Motor neuron (in vitro differentiated cells): ENCODE measurements around the gene FBXO3. TPM values are rescaled to one million over a fixed set of nuclear protein-coding genes. Genes with fewer than 3 reads are reported as not detected.

Source experiments
- ATAC-seq, 8 experiments: fragments of 200-7000 bp; cut with Tn5 transposase; replicated peaks in 6 of 8; 2 replicates each; pipeline ENCODE4 v1.8.0; 2021; ENCODE audit warnings: mild to moderate bottlenecking in 8 of 8, moderate library complexity in 8 of 8
- H3K27ac ChIP-seq, 2 donors: fragments of 250-450 bp; sonication (Bioruptor Pico); 2 replicates each; pipeline ENCODE4 v1.9.0; 2021; ENCODE audit warnings: antibody characterized with exemption in 2 of 2, mild to moderate bottlenecking in 2 of 2, moderate library complexity in 1 of 2
- H3K4me1 ChIP-seq, 2 donors: fragments of 250-450 bp; sonication (Bioruptor Pico); replicated peaks in 1 of 2; 2 replicates each; pipeline ENCODE4 v1.6.1; 2021; ENCODE audit warnings: antibody characterized with exemption in 2 of 2, mild to moderate bottlenecking in 2 of 2, moderate library complexity in 1 of 2
- H3K4me3 ChIP-seq, 5 donors: fragments of 250-450 bp; sonication (Bioruptor Pico); 2 replicates each; pipeline ENCODE4 v1.9.0; 2021; ENCODE audit warnings: antibody characterized with exemption in 5 of 5, mild to moderate bottlenecking in 5 of 5, moderate library complexity in 4 of 5
- WGBS, 10 experiments: fragments of 450-650 bp; shearing (Covaris generic); methylation state at CpG; one replicate each; pipeline ENCODE4 v1.0.0; 2022; 5-methylcytosine and 5-hydroxymethylcytosine counted together
- in situ Hi-C, 9 experiments: fragments of 400-800 bp; cut with MboI; loops; one replicate each; pipeline ENCODE4 v1.15.0; 2021; ENCODE audit warnings: low sequenced_read_pairs in 9 of 9, low pct_unique_long_range_greater_than_20kb in 2 of 9; ENCODE audit not compliant: unreplicated experiment in 9 of 9
- total RNA-seq, 8 experiments: library from RNA; unstranded; fragments of 300-600 nt; gene quantifications; 2 replicates each; pipeline versions ENCODE4 v1.2.3 to v1.2.4, GENCODE V29; 2022

Gene FBXO3
- total RNA-seq, 8 experiments from 2014 or later = 21.0 to 46.4 (median 28.3) TPM

GRCh38 chr11:33701302-33702230 is 72.8 kb downstream of the FBXO3 start:
- H3K4me3 ChIP-seq = peak overlapping the region; percentile 39 to 51 (median 44)
- peak overlapping the region; percentile 50 to 84 for H3K27ac ChIP-seq
- in situ Hi-C loops = no loop called here
- peak in 4 of 8 experiments; percentile 1 to 29 (median 20) for ATAC-seq
- peaks cover 11 to 15% of the 10 kb centered on the region in 2 donors for H3K4me1 ChIP-seq
- 0 to 71% (median 34%) methylated on average over 1 to 7 of the region's 7 CpGs; no CpG with 5 or more reads in 2 of the 10 experiments for WGBS, 10 experiments

DNA sequence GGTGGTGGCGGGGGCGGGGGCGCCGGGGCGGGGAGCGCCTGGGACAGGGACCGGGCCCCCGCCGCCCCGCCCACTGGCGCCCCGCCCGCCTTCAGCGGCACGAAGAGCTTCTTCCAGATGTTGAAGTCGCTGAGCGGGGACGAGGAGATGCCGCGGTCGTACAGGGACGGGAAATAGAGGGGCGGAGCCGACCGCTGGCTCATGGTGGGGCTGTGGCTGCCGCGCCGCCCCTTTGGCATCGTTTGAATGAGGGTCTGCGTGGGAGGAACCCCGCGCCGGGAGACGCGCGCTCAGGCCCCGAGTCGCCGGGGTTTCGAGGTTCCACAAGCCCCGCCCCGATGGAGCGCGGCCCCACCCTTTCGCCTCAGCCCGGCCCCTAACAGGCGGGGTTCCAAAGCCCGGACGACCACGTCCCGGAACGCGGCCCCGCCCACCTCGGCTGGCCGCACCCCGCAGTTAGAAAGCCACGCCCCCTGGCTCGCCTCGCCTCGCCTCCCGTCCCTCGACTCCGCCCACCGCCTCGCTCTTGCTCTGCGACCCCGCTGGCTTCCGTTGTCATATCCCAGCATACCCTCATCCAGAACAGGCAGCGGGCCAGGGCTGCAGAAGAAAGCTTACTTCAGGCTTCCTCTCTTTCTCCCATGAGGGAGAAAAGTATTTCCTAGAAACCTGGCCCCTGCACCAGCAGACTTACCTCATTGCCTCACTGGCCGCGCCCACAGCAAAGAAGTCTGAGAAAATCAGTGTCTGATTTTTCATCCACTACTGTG is 73.6 kb downstream of the FBXO3 start, which contains the start of gene C11orf91:
Gene C11orf91, minus strand, starts transcription at position 325 of the 770 bp plus-strand sequence. Its CDS starts 86 bp downstream, at position 239.
- peak; percentile 55 to 91 (median 88) for ATAC-seq
- in situ Hi-C loops = no loop called here
- Histone ChIP-seq H3K4me3 (peak within 1 kb of the TSS; percentile 39 to 51 (median 44)), H3K27ac (peak within 1 kb of the TSS; percentile 50 to 84), H3K4me1 (peaks cover 13 to 20% of the 10 kb centered on the region in 2 donors)
- 1 to 44% (median 20%) methylated on average over 1 to 14 of the region's 72 CpGs; no CpG with 5 or more reads in 5 of the 10 experiments for WGBS, 10 experiments

- peaks cover 19 to 26% of the 10 kb centered on the region in 2 donors for H3K4me1 ChIP-seq
- no peak for ATAC-seq
- peak overlapping the region; percentile 17 to 20 for H3K27ac ChIP-seq
- peak overlapping the region; percentile 39 to 51 (median 44) for H3K4me3 ChIP-seq
- WGBS, 10 experiments = 60 to 94% (median 77%) methylated on average over 1 to 4 of the region's 25 CpGs; no CpG with 5 or more reads in 6 of the 10 experiments
- in situ Hi-C loops = no loop called here
Measured at GRCh38 chr11:33700063-33700501, 74.2 kb downstream of the FBXO3 start.

- no peak for ATAC-seq
- in situ Hi-C loops = loop anchor here in 4 of 9 experiments (25.0 kb wide), 2 partner anchors 337 to 537 kb away; partner anchors contain the start of gene CSTF3 (in 1 of the 4)
- H3K4me1 ChIP-seq = peaks cover 24 to 30% of the 10 kb centered on the region in 2 donors
- no peak overlapping the region for H3K27ac ChIP-seq
- H3K4me3 ChIP-seq = no peak overlapping the region
- WGBS, 10 experiments = 59 to 100% (median 80%) methylated on average over 1 to 9 of the region's 12 CpGs; no CpG with 5 or more reads in 3 of the 10 experiments
Measured at GRCh38 chr11:33699515-33700062, 74.7 kb downstream of the FBXO3 start.

GRCh38 chr11:33698921-33699320 is 75.4 kb downstream of the FBXO3 start:
- in situ Hi-C loops = loop anchor here in 4 of 9 experiments (25.0 kb wide), 2 partner anchors 337 to 537 kb away; partner anchors contain the start of gene CSTF3 (in 1 of the 4)
- Histone ChIP-seq H3K4me1 (peaks cover 24 to 30% of the 10 kb centered on the region in 2 donors), H3K27ac (no peak overlapping the region), H3K4me3 (no peak overlapping the region)
- no peak for ATAC-seq
- 17 to 100% (median 96%) methylated on average over 1 to 5 of the region's 5 CpGs; no CpG with 5 or more reads in 2 of the 10 experiments for WGBS, 10 experiments

GRCh38 chr11:33697997-33698396 is 76.3 kb downstream of the FBXO3 start:
- in situ Hi-C loops = loop anchor here in 4 of 9 experiments (25.0 kb wide), 2 partner anchors 336 to 536 kb away; partner anchors contain the start of gene CSTF3 (in 1 of the 4)
- ATAC-seq = no peak
- Histone ChIP-seq H3K4me1 (peaks cover 24 to 30% of the 10 kb centered on the region in 2 donors), H3K4me3 (no peak overlapping the region), H3K27ac (no peak overlapping the region)
- 78 to 100% (median 84%) methylated on average over 1 to 2 of the region's 3 CpGs; no CpG with 5 or more reads in 2 of the 10 experiments for WGBS, 10 experiments

DNA sequence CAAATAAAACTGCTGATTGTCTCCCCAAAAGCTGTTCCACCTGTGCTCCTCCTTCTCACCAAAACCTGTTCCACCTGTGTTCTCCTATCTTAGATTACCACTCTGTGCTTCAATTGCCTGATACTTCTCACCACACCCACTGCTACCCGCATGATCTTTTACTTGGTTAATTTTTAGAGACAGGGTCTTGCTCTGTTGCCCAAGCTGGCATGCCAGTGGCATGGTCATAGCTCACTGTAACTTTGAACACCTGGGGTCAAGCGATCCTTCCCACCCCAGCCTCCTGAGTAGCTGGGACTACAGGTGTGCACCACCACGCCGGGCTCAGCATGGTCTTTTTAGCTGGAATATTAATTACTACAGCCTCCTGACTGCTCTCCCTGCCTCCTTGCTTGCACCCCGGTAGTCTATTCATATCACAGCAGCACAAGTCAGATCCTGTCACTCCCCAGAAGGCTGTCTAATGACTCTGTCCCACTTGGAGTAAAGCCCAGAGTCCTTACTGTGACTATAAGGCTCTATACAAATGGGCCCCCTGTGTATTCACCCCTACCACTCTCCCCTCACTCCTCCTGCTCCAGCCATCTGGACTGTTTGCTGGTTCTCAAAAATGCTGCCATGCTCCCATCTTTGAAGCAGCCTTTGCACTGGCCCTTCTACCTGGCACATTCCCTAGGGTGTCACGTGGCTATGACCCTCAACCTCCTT is 77.2 kb downstream of the FBXO3 start:
- in situ Hi-C loops = loop anchor here in 4 of 9 experiments (25.0 kb wide), 2 partner anchors 335 to 535 kb away; partner anchors contain the start of gene CSTF3 (in 1 of the 4)
- no peak for ATAC-seq
- 77 to 100% (median 96%) methylated on average over 1 to 6 of the region's 6 CpGs; no CpG with 5 or more reads in 4 of the 10 experiments for WGBS, 10 experiments
- no peak overlapping the region for H3K27ac ChIP-seq
- no peak overlapping the region for H3K4me3 ChIP-seq
- H3K4me1 ChIP-seq = peaks cover 26% of the 10 kb centered on the region in 2 donors

GRCh38 chr11:33696411-33696810 is 77.9 kb downstream of the FBXO3 start:
- WGBS, 10 experiments = 43 to 100% (median 91%) methylated on average over 1 to 5 of the region's 5 CpGs; no CpG with 5 or more reads in 1 of the 10 experiments
- Histone ChIP-seq H3K4me3 (no peak overlapping the region), H3K27ac (no peak overlapping the region), H3K4me1 (peaks cover 21 to 24% of the 10 kb centered on the region in 2 donors)
- ATAC-seq = no peak
- in situ Hi-C loops = loop anchor here in 4 of 9 experiments (25.0 kb wide), 2 partner anchors 334 to 534 kb away; partner anchors contain the start of gene CSTF3 (in 1 of the 4)

DNA sequence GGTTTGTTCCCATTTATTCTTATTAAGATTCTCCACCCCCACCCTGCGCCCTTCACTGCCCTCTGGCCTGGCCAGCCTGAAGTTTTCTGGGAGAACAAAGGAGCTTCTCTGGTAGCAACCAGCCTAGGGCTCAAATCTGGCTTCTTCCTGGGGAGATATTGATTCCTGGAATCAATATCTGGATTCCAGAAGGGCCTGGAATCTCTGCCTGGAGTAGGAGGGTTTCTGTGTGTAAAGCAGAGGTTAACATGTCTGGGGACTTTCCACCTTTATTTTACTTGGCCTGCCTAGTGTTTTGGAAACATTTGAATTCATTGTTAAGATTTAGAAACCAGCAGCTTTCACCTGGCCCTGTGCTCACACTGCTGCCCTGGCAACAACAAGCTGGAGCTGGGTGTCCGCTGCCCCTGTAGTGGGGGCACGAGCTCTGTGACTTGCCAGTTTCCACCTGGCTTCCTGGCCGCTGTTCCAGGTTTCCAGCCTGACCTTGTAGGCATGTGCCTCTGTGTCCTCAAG is 79.2 kb downstream of the FBXO3 start:
- in situ Hi-C loops = loop anchor here in 4 of 9 experiments (25.0 kb wide), 2 partner anchors 333 to 533 kb away; partner anchors contain the start of gene CSTF3 (in 1 of the 4)

GRCh38 chr11:33694346-33695050 is 79.8 kb downstream of the FBXO3 start:
- Histone ChIP-seq H3K27ac (no peak overlapping the region), H3K4me1 (peaks cover 18 to 22% of the 10 kb centered on the region in 2 donors), H3K4me3 (no peak overlapping the region)
- in situ Hi-C loops = loop anchor here in 4 of 9 experiments (25.0 kb wide), 2 partner anchors 332 to 532 kb away; partner anchors contain the start of gene CSTF3 (in 1 of the 4)
- 20 to 100% (median 89%) methylated on average over 1 of the region's 4 CpGs; no CpG with 5 or more reads in 5 of the 10 experiments for whole genome bisulfite sequencing, 10 experiments
- ATAC-seq = peak in 1 of 8 experiments; percentile 4

More for the DNA sequence above, 79.2 kb downstream of the FBXO3 start:
- Histone ChIP-seq H3K4me1 (peaks cover 18 to 22% of the 10 kb centered on the region in 2 donors), H3K4me3 (no peak overlapping the region), H3K27ac (no peak overlapping the region)
- WGBS, 10 experiments = 60 to 100% (median 87%) methylated on average over 1 to 3 of the region's 4 CpGs; no CpG with 5 or more reads in 2 of the 10 experiments
- peak in 1 of 8 experiments; percentile 2 for ATAC-seq
